Measurements from ENCODE around the gene SEC61A2. TPM values are rescaled to one million over a fixed set of nuclear protein-coding genes. Genes with fewer than 3 reads are reported as not detected.
A peak's percentile ranks its signal among the peaks of the same experiment; 100 is the strongest.

The SEC61A2 gene
- 11.4 and 17.4 TPM in 2 replicates for total RNA-seq (2022)
- Bru-seq, nascent RNA = percentile 70 among the genes with signal in this experiment
- percentile 75 among the genes with signal in this experiment for BruChase-seq, experiment 1, labeled RNA remaining after a 6-hour chase
- percentile 81 among the genes with signal in this experiment for BruChase-seq, experiment 2, labeled RNA remaining after a 2-hour chase
- long read RNA-seq, transcript SEC61A2-201 (12 exons, 1,893 nt) = major isoform, 9 of 30 reads
- long read RNA-seq, partial matches to known transcripts = 7 of 30 reads
- long read RNA-seq, other reads (novel, unspliced or antisense) = 14 of 30 reads

DNA sequence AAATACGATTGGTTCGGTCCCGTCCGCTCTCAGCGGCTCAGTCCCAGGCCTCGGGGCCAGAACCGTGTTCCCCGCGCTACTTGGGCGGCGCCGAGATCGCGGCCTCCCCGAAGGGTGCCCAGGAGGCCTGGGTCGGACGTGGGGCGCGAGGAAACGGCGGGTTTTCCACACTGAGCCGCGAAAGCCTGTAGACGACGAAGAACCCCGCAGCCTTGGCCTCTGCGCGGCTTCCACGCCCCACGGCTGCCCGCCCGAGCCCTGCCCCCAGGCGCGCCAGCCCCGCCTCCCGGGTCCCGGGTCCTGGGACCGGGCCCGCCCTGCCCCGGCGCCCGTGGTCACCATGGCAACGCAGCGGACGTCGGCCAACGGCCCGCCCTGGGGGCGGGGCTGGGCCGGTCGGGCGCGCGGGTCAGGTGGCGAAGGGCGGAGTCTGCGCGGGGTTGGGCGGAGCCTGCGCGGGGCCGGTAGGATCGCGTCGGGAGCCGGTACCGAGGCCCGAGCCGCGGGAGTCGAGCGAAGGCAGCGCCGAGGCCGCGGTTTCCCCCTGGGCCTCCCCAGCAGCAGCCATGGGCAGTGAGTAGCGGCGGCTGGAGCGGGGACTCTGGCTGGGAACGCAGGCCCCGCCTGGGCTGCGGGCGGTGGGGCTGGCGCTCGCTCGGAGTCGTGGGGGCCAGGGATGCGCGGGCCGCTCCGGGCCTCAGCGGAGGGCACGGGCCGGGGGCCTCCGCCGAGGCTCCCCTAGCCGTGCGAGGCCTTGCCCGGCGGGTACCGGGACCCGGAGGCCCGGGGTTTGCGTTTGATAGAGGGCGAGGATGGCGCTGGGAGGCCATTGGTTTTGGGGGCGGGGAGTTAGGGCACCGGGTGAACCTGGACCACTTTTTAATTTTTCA lies at the start of gene SEC61A2:
TSS of gene SEC61A2 (plus strand) at position 456 of the 890 bp plus-strand sequence. CDS start at position 567, 111 bp downstream.
- H3K4me3 Mint-ChIP-seq (ENCODE audit: unreplicated experiment) = peak within 1 kb of the TSS; percentile 68
- no TSS peak for BruUV-seq (replicated peaks)
- no peak for TF ChIP-seq CTCF (IDR thresholded peaks at IDR 0.05; ENCODE audit: unreplicated experiment)
- CTCF ChIA-PET = interaction anchor here (0.6 to 1.4 kb wide), 5 partner anchors 14 to 305 kb away, joined by 3 to 5 read pairs (median 4); no protein-coding TSS in a partner anchor
- peak within 1 kb of the TSS; percentile 67 for H3K27ac Mint-ChIP-seq (ENCODE audit: low read depth, unreplicated experiment)
- peak; percentile 90 for DNase-seq (ENCODE audit: unreplicated experiment)
- no peaks in the 10 kb centered on the region for H3K9me3 Mint-ChIP-seq (ENCODE audit: unreplicated experiment)
- POLR2A ChIA-PET = interaction anchor here (0.7 to 3.2 kb wide), 10 partner anchors 11 to 92 kb away, joined by 3 to 29 read pairs (median 4); partner anchors contain the start of genes CDC123, NUDT5 and UPF2
- H3K27me3 Mint-ChIP-seq (ENCODE audit: insufficient read depth, unreplicated experiment) = no peaks in the 10 kb centered on the region
- intact Hi-C loops (cut with micrococcal nuclease) = loop anchor here (2.0 kb wide), 1 partner anchor 87 kb away; the partner anchor contains the start of gene UPF2
- H3K4me1 Mint-ChIP-seq (ENCODE audit: insufficient read depth, unreplicated experiment) = peaks cover 12% of the 10 kb centered on the region
- peaks cover 16% of the 10 kb centered on the region for H3K36me3 Mint-ChIP-seq (ENCODE audit: insufficient read depth, unreplicated experiment)

GRCh38 chr10:12081470-12081869 lies 48.0 kb upstream of the SEC61A2 start:
- CTCF ChIA-PET = interaction anchor here (0.6 kb wide), 1 partner anchor 133 kb away, joined by 4 read pairs; no protein-coding TSS in a partner anchor
- H3K9me3 Mint-ChIP-seq (ENCODE audit: unreplicated experiment) = no peaks in the 10 kb centered on the region

DNA sequence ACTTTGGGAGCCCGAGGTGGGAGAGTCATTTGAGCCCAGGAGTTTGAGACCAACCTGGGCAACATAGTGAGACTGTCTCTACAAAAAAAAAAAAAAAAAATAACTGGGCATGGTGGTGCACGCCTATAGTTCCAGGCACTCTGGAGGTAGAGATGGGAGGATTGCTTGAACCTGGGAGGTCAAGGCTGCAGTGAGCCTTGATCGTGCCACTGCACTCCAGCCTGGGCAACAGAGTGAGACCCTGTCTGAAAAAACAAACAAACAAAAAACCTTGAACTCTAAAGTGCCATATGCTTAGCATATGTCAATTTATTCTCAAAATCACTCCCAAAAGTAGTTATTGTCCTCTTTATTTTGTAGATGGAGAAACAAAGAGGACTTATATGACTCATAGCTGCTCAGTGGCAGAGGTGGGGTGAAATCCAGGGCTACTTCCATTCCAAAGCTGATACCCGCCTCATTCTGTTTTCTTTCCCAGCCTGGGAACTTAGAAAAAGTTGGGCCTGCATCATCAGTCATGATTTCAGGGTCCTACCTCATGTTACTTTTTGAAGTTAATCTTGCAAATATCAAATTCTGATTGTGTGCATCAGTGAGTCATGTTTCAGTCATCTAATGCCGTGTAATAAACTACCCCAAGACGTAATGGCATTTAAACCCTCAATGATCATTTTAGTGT lies 47.5 kb upstream of the SEC61A2 start:
- Mint-ChIP-seq H3K4me3 (ENCODE audit: unreplicated experiment) (no peak overlapping the region), H3K27ac (ENCODE audit: low read depth, unreplicated experiment) (no peak overlapping the region), H3K4me1 (ENCODE audit: insufficient read depth, unreplicated experiment) (no peaks in the 10 kb centered on the region), H3K27me3 (ENCODE audit: insufficient read depth, unreplicated experiment) (no peaks in the 10 kb centered on the region), H3K36me3 (ENCODE audit: insufficient read depth, unreplicated experiment) (peaks cover 63% of the 10 kb centered on the region), H3K9me3 (ENCODE audit: unreplicated experiment) (no peaks in the 10 kb centered on the region)
- DNase-seq (ENCODE audit: unreplicated experiment) = peak; percentile 14
- no peak for TF ChIP-seq CTCF (IDR thresholded peaks at IDR 0.05; ENCODE audit: unreplicated experiment)
- no TSS peak for BruUV-seq (replicated peaks)
- intact Hi-C loops (cut with micrococcal nuclease) = no loop called here
- CTCF ChIA-PET = no interaction called here
- POLR2A ChIA-PET = interaction anchor here (1.3 kb wide), 1 partner anchor 12 kb away, joined by 3 read pairs; no protein-coding TSS in a partner anchor

More at GRCh38 chr10:12081470-12081869, 48.0 kb upstream of the SEC61A2 start:
- DNase-seq (ENCODE audit: unreplicated experiment) = no peak
- no peaks in the 10 kb centered on the region for H3K4me1 Mint-ChIP-seq (ENCODE audit: insufficient read depth, unreplicated experiment)
- TF ChIP-seq CTCF (IDR thresholded peaks at IDR 0.05; ENCODE audit: unreplicated experiment) = no peak
- POLR2A ChIA-PET = interaction anchor here (1.3 kb wide), 1 partner anchor 12 kb away, joined by 3 read pairs; no protein-coding TSS in a partner anchor
- no TSS peak for BruUV-seq (replicated peaks)
- H3K4me3 Mint-ChIP-seq (ENCODE audit: unreplicated experiment) = no peak overlapping the region
- intact Hi-C loops (cut with micrococcal nuclease) = no loop called here
- no peaks in the 10 kb centered on the region for H3K27me3 Mint-ChIP-seq (ENCODE audit: insufficient read depth, unreplicated experiment)
- H3K27ac Mint-ChIP-seq (ENCODE audit: low read depth, unreplicated experiment) = no peak overlapping the region
- peaks cover 57% of the 10 kb centered on the region for H3K36me3 Mint-ChIP-seq (ENCODE audit: insufficient read depth, unreplicated experiment)
